HepG2 (cell line): ENCODE results near the gene ME3. TPM values are rescaled to one million over a fixed set of nuclear protein-coding genes. Genes with fewer than 3 reads are reported as not detected.

Experiments used
- ATAC-seq: fragments of 200-7000 bp; cut with Tn5 transposase; 3 replicates; pipeline ENCODE4 v1.9.1; 2020; ENCODE audit warnings: mild to moderate bottlenecking, moderate library complexity
- BruUV-seq: library from RNA; stranded (reverse); fragments of 400-500 nt; replicated peaks from 2 replicates; lab custom pipeline; 2021; lab: Mats Ljungman, UMichigan
- CTCF ChIA-PET: fragments of 300-600 bp; formaldehyde crosslinking; extraction: SDS; loops from one replicate; lab custom pipeline; 2021; ENCODE audit warnings: low total read pairs, inconsistent platforms, low intra/inter-chr PET ratio; lab: Yijun Ruan, JAX
- POLR2A ChIA-PET: fragments of 350-600 bp; sonication (Branson Sonifier 250); formaldehyde crosslinking; loops from one replicate; lab custom pipeline; 2020; ENCODE audit warnings: antibody characterized with exemption, inconsistent platforms; lab: Yijun Ruan, JAX
- DNase-seq: peaks from one replicate; pipeline ENCODE4 v3.0.0-alpha.2; 2015; ENCODE audit warnings: low spot score
- FAIRE-seq: peaks from 3 replicates; lab custom pipeline; 2011; peaks lifted over from hg19 to GRCh38; lab: Jason Lieb, UNC
- H2AFZ ChIP-seq: one replicate; pipeline ENCODE4 v1.6.1; 2011; ENCODE audit warnings: low read length, inconsistent platforms
- H3K27ac ChIP-seq: fragments of 300-600 bp; 3 replicates; pipeline ENCODE4 v1.8.0; 2011; ENCODE audit warnings: mixed run types, mild to moderate bottlenecking, mixed read lengths, low read length, inconsistent platforms; ENCODE audit not compliant: insufficient read depth; ENCODE audit errors: extremely low read length
- H3K27me3 ChIP-seq, 2 experiments: fragments of 200-600 bp in 1 of 2; 2 replicates in 1 of 2; 3 replicates in 1 of 2; pipeline versions ENCODE4 v1.6.0 to v1.8.0; 2011; ENCODE audit warnings: low read length in 2 of 2, mild to moderate bottlenecking in 2 of 2, moderate library complexity in 2 of 2, inconsistent platforms in 1 of 2; ENCODE audit not compliant: insufficient read depth in 2 of 2, control insufficient read depth in 1 of 2
- H3K36me3 ChIP-seq, 2 experiments: fragments of 200-600 bp in 1 of 2; replicated peaks in 1 of 2; 2 replicates in 1 of 2; 3 replicates in 1 of 2; pipeline versions ENCODE4 v1.5.1 to v1.8.0; 2011; ENCODE audit warnings: low read length in 2 of 2, inconsistent platforms in 1 of 2; ENCODE audit not compliant: insufficient read depth in 2 of 2, control insufficient read depth in 1 of 2
- H3K4me1 ChIP-seq: 2 replicates; pipeline ENCODE4 v1.5.1; 2012; ENCODE audit warnings: low read length, inconsistent platforms; ENCODE audit not compliant: insufficient read depth
- H3K4me2 ChIP-seq: 2 replicates; pipeline ENCODE4 v1.6.0; 2011; ENCODE audit warnings: low read depth, low read length, inconsistent platforms
- H3K4me3 ChIP-seq, 3 experiments: fragments of 200-600 bp in 1 of 3; sonication (generic), shearing (Covaris generic) in 1 of 3; replicated peaks in 1 of 3; 2 replicates each; pipeline ENCODE4 v1.5.1; 2011 to 2016; ENCODE audit warnings: low read length in 3 of 3, inconsistent platforms in 2 of 3, low read depth in 2 of 3, mild to moderate bottlenecking in 2 of 3, control low read depth in 1 of 3, mixed read lengths in 1 of 3; ENCODE audit not compliant: insufficient read depth in 1 of 3
- H3K79me2 ChIP-seq: one replicate; pipeline ENCODE4 v1.6.1; 2011; ENCODE audit warnings: low read length, inconsistent platforms; ENCODE audit not compliant: insufficient read depth
- H3K9ac ChIP-seq: 2 replicates; pipeline ENCODE4 v1.6.0; 2011; ENCODE audit warnings: mild to moderate bottlenecking, low read depth, low read length, inconsistent platforms; ENCODE audit not compliant: insufficient read depth
- H3K9me3 ChIP-seq: 2 replicates; pipeline ENCODE4 v1.5.1; 2012; ENCODE audit warnings: mild to moderate bottlenecking, low read length
- H4K20me1 ChIP-seq: 2 replicates; pipeline ENCODE4 v1.6.0; 2011; ENCODE audit warnings: inconsistent platforms, mild to moderate bottlenecking, low read length, moderate library complexity; ENCODE audit not compliant: insufficient read depth
- EZH2 ChIP-seq: conservative IDR thresholded peaks from 2 replicates; pipeline ENCODE4 v1.6.1; 2012; ENCODE audit warnings: mild to moderate bottlenecking, low read depth, low read length, moderate library complexity
- JUN ChIP-seq: sonication (generic); formaldehyde crosslinking; IDR thresholded peaks from 2 replicates; pipeline ENCODE4 v1.4.0; 2020; ENCODE audit warnings: mild to moderate bottlenecking, missing genetic modification reagents
- SPEN ChIP-seq: sonication (generic); formaldehyde crosslinking; IDR thresholded peaks from 2 replicates; pipeline ENCODE4 v1.5.1; 2020; ENCODE audit warnings: low read depth, mild to moderate bottlenecking, missing genetic modification reagents
- ZNF616 ChIP-seq: sonication (generic); formaldehyde crosslinking; IDR thresholded peaks from 2 replicates; pipeline ENCODE4 v1.5.0; 2020; ENCODE audit warnings: low read depth, mild to moderate bottlenecking, missing genetic modification reagents
- ZNF883 ChIP-seq: sonication (generic); formaldehyde crosslinking; IDR thresholded peaks from 2 replicates; pipeline ENCODE4 v1.5.1; 2020; ENCODE audit warnings: mild to moderate bottlenecking, missing genetic modification reagents; ENCODE audit errors: not compliant biosample characterization
- WGBS: methylation state at CpG from one replicate; pipeline ENCODE4 v1.1.6; 2017; ENCODE audit warnings: low lambda C conversion rate; 5-methylcytosine and 5-hydroxymethylcytosine counted together
- in situ Hi-C: cut with HindIII; loops from 2 replicates; pipeline ENCODE4 v1.10.0; 2017; ENCODE audit warnings: low pct_unique_long_range_greater_than_20kb; ENCODE audit not compliant: extremely low pct_ligation_motif_present
- intact Hi-C: fragments of 100-400 bp; cut with micrococcal nuclease; formaldehyde crosslinking; loops from one replicate; pipeline ENCODE4 v1.10.0; 2022; ENCODE audit not compliant: unreplicated experiment
- polyA plus RNA-seq, 8 experiments: library from polyadenylated mRNA; depleted of rRNA in 3 of 8; stranded (reverse) in 7 of 8; unstranded in 1 of 8; fragments of >200 nt; fragmentation: Illumina TruSeq in 4 of 8; extraction: Trizol in 4 of 8; gene quantifications; 2 replicates each; pipeline versions ENCODE4 v1.2.1 to v1.2.3, GENCODE V29; 2011 to 2016; ENCODE audit warnings: low read depth in 4 of 8, missing spikeins in 1 of 8, mixed read lengths in 1 of 8; ENCODE audit not compliant: insufficient read depth in 1 of 8
- total RNA-seq, 5 experiments: library from RNA; depleted of rRNA; stranded (reverse); fragments of >200 nt; fragmentation: Illumina TruSeq; extraction: Trizol; gene quantifications; 2 replicates each; pipeline ENCODE4 v1.2.3, GENCODE V29; 2016; ENCODE audit warnings: low read depth in 1 of 5
- TF ChIP-seq, protein P1 (sequence below): IDR thresholded peaks from 2 replicates; pipeline ENCODE4 v1.6.1; 2016; ENCODE audit warnings: missing biosample characterization, missing genetic modification reagents, low read depth
- TF ChIP-seq, protein P2 (sequence below): IDR thresholded peaks from 2 replicates; pipeline ENCODE4 v1.6.1; 2016; ENCODE audit warnings: low read depth, control low read depth
- TF ChIP-seq, protein P3 (sequence below): sonication (generic); formaldehyde crosslinking; IDR thresholded peaks from 2 replicates; pipeline ENCODE4 v1.4.0; 2020; ENCODE audit warnings: missing genetic modification reagents, mild to moderate bottlenecking, borderline replicate concordance
- TF ChIP-seq, protein P4 (sequence below): sonication (generic); formaldehyde crosslinking; IDR thresholded peaks from 2 replicates; pipeline ENCODE4 v1.5.0; 2020; ENCODE audit warnings: mild to moderate bottlenecking, low read depth, missing genetic modification reagents, borderline replicate concordance
- TF ChIP-seq, protein P5 (sequence below): sonication (generic); formaldehyde crosslinking; IDR thresholded peaks from 2 replicates; pipeline ENCODE4 v1.5.1; 2020; ENCODE audit warnings: missing genetic modification reagents, mild to moderate bottlenecking, borderline replicate concordance

ME3 gene
- total and polyA plus RNA-seq, 2 of the 13 experiments (the other 11 are each of a cell fraction or from before 2014, with no cell fraction given), result not detected

DNA sequence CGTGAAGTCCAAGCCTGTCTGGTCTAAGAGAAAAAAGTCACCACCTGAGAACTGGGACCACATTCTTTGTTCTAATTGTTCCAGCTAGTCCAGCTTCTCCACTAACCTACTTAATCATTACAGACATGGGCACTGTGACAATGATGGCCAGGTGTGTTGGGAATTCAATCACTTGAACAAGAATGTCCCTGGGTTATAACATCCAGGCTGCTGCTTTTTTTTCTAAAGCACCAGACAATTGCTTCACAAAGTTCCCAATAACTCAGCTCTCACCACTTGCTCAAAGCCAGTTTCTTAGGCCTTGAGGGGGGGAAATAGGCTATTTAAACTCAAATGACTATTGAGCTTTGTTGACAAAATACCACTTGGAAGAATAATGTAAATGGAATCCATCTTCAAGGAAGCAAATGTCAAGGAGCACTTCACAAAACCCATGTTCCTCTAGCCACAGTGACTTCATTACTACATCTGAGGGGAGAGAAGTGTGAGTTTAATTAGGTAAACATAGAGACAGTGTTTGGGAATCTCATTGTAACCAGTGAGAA, 80.3 kb downstream of the ME3 start (continued):
- TF ChIP-seq ZNF616 (CRISPR knock-in tag), result no peak
- TF ChIP-seq, protein P1, sequence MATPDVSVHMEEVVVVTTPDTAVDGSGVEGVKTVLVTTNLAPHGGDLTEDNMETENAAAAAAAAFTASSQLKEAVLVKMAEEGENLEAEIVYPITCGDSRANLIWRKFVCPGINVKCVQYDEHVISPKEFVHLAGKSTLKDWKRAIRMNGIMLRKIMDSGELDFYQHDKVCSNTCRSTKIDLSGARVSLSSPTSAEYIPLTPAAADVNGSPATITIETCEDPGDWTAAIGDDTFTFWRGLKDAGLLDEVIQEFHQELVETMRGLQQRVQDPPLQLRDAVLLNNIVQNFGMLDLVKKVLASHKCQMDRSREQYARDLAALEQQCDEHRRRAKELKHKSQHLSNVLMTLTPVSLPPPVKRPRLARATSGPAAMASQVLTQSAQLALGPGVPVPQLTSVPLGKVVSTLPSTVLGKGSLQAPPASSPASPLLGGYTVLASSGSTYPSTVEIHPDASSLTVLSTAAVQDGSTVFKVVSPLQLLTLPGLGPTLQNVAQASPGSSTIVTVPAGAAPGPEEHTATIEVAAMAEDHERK (CRISPR knock-in tag), result no peak
- TF ChIP-seq ZNF883 (CRISPR knock-in tag), result no peak
- TF ChIP-seq, protein P2, sequence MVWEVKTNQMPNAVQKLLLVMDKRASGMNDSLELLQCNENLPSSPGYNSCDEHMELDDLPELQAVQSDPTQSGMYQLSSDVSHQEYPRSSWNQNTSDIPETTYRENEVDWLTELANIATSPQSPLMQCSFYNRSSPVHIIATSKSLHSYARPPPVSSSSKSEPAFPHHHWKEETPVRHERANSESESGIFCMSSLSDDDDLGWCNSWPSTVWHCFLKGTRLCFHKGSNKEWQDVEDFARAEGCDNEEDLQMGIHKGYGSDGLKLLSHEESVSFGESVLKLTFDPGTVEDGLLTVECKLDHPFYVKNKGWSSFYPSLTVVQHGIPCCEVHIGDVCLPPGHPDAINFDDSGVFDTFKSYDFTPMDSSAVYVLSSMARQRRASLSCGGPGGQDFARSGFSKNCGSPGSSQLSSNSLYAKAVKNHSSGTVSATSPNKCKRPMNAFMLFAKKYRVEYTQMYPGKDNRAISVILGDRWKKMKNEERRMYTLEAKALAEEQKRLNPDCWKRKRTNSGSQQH (CRISPR knock-in tag), result no peak

DNA sequence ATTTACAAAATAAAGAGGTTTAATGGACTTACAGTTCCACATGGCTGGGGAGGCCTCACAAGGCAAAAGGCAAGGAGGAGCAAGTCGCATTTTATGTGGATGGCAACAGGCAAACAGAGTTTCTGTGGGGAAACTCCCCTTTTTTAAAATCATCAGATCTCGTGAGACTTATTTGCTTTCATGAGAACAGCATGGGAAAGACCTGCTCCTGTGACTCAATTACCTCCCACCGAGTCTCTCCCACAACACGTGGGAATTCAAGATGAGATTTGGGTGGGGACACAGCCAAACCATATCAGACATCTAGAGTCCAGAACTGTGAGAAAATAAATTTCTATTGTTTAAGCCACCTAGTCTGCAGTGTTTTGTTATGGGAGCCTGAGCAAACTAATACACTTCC, 80.8 kb downstream of the ME3 start:
- Histone ChIP-seq H3K27ac (no peak overlapping the region), H4K20me1 (no peaks in the 10 kb centered on the region), H3K36me3 (no peaks in the 10 kb centered on the region), H3K4me1 (peaks cover 26% of the 10 kb centered on the region), H3K9me3 (no peaks in the 10 kb centered on the region), H2AFZ (no peak overlapping the region), H3K9ac (no peak overlapping the region), H3K4me3 (no peak overlapping the region), H3K79me2 (no peaks in the 10 kb centered on the region), H3K4me2 (no peak overlapping the region), H3K27me3 (no peaks in the 10 kb centered on the region)
- no TSS peak for BruUV-seq
- intact Hi-C loops, result no loop called here
- ATAC-seq (no peak), DNase-seq (no peak), FAIRE-seq (no peak)
- 67% methylated on average over 4 of the region's 4 CpGs for WGBS
- ChIA-PET CTCF (no interaction called here), POLR2A (interaction anchor here (1.6 kb wide), 1 partner anchor 107 kb away, joined by 5 read pairs; no protein-coding TSS in a partner anchor)
- in situ Hi-C loops, result loop anchor here (10.0 kb wide), 1 partner anchor 107 kb away; no protein-coding TSS in a partner anchor
- TF ChIP-seq EZH2, result no peak
- no peak for TF ChIP-seq JUN
- TF ChIP-seq, protein P3, sequence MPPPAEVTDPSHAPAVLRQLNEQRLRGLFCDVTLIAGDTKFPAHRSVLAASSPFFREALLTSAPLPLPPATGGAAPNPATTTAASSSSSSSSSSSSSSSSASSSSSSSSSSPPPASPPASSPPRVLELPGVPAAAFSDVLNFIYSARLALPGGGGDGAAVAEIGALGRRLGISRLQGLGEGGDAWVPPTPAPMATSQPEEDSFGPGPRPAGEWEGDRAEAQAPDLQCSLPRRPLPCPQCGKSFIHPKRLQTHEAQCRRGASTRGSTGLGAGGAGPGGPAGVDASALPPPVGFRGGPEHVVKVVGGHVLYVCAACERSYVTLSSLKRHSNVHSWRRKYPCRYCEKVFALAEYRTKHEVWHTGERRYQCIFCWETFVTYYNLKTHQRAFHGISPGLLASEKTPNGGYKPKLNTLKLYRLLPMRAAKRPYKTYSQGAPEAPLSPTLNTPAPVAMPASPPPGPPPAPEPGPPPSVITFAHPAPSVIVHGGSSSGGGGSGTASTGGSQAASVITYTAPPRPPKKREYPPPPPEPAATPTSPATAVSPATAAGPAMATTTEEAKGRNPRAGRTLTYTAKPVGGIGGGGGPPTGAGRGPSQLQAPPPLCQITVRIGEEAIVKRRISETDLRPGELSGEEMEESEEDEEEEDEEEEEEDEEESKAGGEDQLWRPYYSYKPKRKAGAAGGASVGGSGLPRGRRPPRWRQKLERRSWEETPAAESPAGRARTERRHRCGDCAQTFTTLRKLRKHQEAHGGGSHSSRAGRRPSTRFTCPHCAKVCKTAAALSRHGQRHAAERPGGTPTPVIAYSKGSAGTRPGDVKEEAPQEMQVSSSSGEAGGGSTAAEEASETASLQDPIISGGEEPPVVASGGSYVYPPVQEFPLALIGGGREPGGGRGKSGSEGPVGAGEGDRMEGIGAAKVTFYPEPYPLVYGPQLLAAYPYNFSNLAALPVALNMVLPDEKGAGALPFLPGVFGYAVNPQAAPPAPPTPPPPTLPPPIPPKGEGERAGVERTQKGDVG (CRISPR knock-in tag), result no peak
- TF ChIP-seq, protein P4, sequence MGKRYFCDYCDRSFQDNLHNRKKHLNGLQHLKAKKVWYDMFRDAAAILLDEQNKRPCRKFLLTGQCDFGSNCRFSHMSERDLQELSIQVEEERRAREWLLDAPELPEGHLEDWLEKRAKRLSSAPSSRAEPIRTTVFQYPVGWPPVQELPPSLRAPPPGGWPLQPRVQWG (CRISPR knock-in tag), result no peak
- TF ChIP-seq SPEN (CRISPR knock-in tag), result no peak
- TF ChIP-seq, protein P5, sequence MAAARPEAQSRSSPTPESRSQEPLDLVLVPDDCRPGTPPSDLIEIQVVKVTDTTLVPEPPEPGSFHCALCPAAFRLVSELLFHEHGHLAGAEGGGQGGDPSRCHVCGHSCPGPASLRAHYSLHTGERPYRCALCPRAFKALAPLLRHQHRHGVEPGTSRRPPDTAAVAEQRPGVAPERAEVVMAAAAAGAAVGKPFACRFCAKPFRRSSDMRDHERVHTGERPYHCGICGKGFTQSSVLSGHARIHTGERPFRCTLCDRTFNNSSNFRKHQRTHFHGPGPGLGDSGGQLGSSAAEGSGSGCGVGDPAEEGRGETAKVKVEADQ (CRISPR knock-in tag), result no peak
